Fibroblast of mammary gland (primary cell): Measurements from ENCODE around the gene KLHL29.
A peak's percentile ranks its signal among the peaks of the same experiment; 100 is the strongest.

ENCODE experiments used
- DNase-seq: peaks from one replicate; pipeline ENCODE4 v3.0.0-alpha.2; 2010; ENCODE audit warnings: low read depth
- H3K4me3 ChIP-seq: 2 replicates; pipeline ENCODE4 v1.5.1; 2011; ENCODE audit warnings: low read depth, mild to moderate bottlenecking, low read length, moderate library complexity; ENCODE audit not compliant: control insufficient read depth
- CTCF ChIP-seq: conservative IDR thresholded peaks from 2 replicates; pipeline ENCODE4 v1.5.1; 2011; ENCODE audit warnings: low read depth, low read length, inconsistent platforms; ENCODE audit not compliant: control insufficient read depth, insufficient read depth

Gene KLHL29

GRCh38 chr2:23480957-23481797 is 96.2 kb downstream of the KLHL29 start:
- DNase-seq = peak; percentile 64
- TF ChIP-seq CTCF = no peak
- no peak overlapping the region for H3K4me3 ChIP-seq

- no peak for DNase-seq
- no peak for TF ChIP-seq CTCF
- H3K4me3 ChIP-seq = no peak overlapping the region
Measured at GRCh38 chr2:23482188-23482587, 97.2 kb downstream of the KLHL29 start.

GRCh38 chr2:23482607-23483006 is 97.6 kb downstream of the KLHL29 start:
- DNase-seq = no peak
- no peak overlapping the region for H3K4me3 ChIP-seq
- TF ChIP-seq CTCF = no peak

GRCh38 chr2:23483791-23484190 is 98.8 kb downstream of the KLHL29 start:
- H3K4me3 ChIP-seq = no peak overlapping the region
- TF ChIP-seq CTCF = no peak
- DNase-seq = no peak

GRCh38 chr2:23484275-23484674 is 99.3 kb downstream of the KLHL29 start:
- TF ChIP-seq CTCF = no peak
- no peak overlapping the region for H3K4me3 ChIP-seq
- no peak for DNase-seq

- no peak for DNase-seq
- no peak for TF ChIP-seq CTCF
- no peak overlapping the region for H3K4me3 ChIP-seq
Measured at GRCh38 chr2:23484767-23485166, 99.8 kb downstream of the KLHL29 start.

GRCh38 chr2:23485261-23485660 is 100.3 kb downstream of the KLHL29 start:
- DNase-seq = no peak
- no peak for TF ChIP-seq CTCF

More at GRCh38 chr2:23485261-23485660, 100.3 kb downstream of the KLHL29 start:
- H3K4me3 ChIP-seq = no peak overlapping the region
